AG04449 (cell line): ENCODE measurements around the gene AGAP3.

Experiments
- CTCF ChIA-PET: fragments of 350-600 bp; formaldehyde crosslinking; extraction: SDS; loops from one replicate; lab custom pipeline; 2021; ENCODE audit warnings: antibody characterized with exemption; lab: Yijun Ruan, JAX
- POLR2A ChIA-PET: fragments of 400-600, 350-600 bp; formaldehyde crosslinking; extraction: SDS; loops from one replicate; lab custom pipeline; 2020; ENCODE audit warnings: antibody characterized with exemption, inconsistent platforms; lab: Yijun Ruan, JAX
- DNase-seq: peaks from one replicate; pipeline ENCODE4 v3.0.0-alpha.2; 2010; ENCODE audit warnings: low read depth, low spot score
- H3K4me3 ChIP-seq: 2 replicates; pipeline ENCODE4 v1.5.1; 2011; ENCODE audit warnings: low read depth, mild to moderate bottlenecking, control low read depth, low read length
- TF ChIP-seq, protein P1 (sequence below): IDR thresholded peaks from one replicate; pipeline ENCODE4 v1.5.1; 2011; ENCODE audit warnings: mild to moderate bottlenecking, moderate library complexity, low read length, control low read depth, inconsistent platforms; ENCODE audit not compliant: insufficient read depth; ENCODE audit errors: missing control alignments

AGAP3 gene

DNA sequence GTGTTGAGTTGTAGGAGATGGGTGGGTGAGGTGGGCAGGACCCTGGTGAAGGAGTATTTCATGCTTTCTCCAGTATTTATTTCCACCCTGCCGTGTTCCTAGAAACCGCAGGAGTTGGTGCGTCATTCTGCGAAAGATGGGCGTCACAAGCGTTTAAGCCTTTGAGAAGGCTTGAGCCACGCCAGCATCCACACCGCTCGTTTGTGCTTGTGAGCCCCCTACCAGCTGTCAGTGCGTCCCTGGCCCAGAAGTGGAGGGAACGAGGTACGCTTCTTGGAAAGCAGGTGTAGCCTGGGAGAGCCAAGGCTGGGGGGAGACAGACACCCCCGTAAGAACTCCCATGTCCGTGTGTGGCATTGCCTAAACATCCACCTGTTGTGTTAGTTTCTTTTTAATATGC is 5.7 kb downstream of the AGAP3 start:
- ChIA-PET POLR2A (no interaction called here), CTCF (interaction anchor here (1.0 to 19.2 kb wide), 3 partner anchors 18 to 108 kb away, joined by 3 to 347 read pairs (median 3); no protein-coding TSS in a partner anchor)
- TF ChIP-seq, protein P1, sequence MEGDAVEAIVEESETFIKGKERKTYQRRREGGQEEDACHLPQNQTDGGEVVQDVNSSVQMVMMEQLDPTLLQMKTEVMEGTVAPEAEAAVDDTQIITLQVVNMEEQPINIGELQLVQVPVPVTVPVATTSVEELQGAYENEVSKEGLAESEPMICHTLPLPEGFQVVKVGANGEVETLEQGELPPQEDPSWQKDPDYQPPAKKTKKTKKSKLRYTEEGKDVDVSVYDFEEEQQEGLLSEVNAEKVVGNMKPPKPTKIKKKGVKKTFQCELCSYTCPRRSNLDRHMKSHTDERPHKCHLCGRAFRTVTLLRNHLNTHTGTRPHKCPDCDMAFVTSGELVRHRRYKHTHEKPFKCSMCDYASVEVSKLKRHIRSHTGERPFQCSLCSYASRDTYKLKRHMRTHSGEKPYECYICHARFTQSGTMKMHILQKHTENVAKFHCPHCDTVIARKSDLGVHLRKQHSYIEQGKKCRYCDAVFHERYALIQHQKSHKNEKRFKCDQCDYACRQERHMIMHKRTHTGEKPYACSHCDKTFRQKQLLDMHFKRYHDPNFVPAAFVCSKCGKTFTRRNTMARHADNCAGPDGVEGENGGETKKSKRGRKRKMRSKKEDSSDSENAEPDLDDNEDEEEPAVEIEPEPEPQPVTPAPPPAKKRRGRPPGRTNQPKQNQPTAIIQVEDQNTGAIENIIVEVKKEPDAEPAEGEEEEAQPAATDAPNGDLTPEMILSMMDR, result no peak
- no peak overlapping the region for H3K4me3 ChIP-seq
- DNase-seq, result no peak

DNA sequence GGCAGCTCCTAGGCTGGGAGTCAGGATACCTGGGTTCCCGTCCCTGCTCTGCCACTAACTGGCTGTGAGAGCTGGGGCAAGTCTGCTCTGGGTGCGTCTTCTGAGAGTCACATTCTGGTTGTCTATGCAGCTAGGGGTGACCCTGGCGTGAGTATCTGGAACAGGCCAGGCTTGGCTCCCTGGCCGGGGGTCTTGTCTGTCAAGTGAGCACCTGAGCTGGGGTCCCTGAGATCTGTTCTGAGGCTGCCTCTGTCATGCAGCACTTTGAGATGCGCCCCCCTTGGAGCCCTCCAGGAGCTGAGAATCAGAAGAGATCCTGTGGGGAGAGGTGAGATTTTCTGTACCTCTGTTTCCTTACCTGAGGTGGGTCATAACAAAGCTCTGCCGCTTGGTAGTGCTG is 7.5 kb downstream of the AGAP3 start:
- DNase-seq, result no peak
- H3K4me3 ChIP-seq, result no peak overlapping the region
- CTCF ChIA-PET, result interaction anchor here (1.0 to 19.2 kb wide), 3 partner anchors 9 to 30 kb away, joined by 3 to 347 read pairs (median 6); no protein-coding TSS in a partner anchor
- POLR2A ChIA-PET, result interaction anchor here (0.6 kb wide), 1 partner anchor 92 kb away, joined by 3 read pairs; no protein-coding TSS in a partner anchor
- TF ChIP-seq, protein P1, result no peak

DNA sequence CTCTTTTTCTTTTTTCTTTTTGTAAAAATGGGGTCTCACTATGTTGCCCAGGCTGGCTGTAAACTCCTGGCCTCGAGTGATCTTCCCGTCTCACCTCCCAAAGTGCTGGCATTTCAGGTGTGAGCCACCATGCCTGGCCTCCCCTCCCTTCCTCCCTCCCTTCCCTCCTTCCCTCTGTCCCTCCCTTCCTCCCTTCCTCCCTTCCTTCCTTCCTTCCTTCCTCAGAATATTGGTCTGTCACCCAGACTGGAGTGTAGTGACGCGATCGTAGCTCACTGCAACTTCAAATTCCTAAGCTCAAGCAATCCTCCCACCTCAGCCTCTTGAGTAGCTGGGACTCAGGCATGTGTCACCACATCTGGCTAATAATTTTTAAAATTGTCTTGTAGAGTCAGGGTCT is 8.4 kb downstream of the AGAP3 start:
- no peak overlapping the region for H3K4me3 ChIP-seq
- TF ChIP-seq, protein P1, result no peak
- DNase-seq, result no peak
- ChIA-PET CTCF (interaction anchor here (1.2 to 19.2 kb wide), 2 partner anchors 15 to 29 kb away, joined by 6 to 347 read pairs; no protein-coding TSS in a partner anchor), POLR2A (interaction anchor here (0.6 kb wide), 1 partner anchor 44 kb away, joined by 3 read pairs; no protein-coding TSS in a partner anchor)

DNA sequence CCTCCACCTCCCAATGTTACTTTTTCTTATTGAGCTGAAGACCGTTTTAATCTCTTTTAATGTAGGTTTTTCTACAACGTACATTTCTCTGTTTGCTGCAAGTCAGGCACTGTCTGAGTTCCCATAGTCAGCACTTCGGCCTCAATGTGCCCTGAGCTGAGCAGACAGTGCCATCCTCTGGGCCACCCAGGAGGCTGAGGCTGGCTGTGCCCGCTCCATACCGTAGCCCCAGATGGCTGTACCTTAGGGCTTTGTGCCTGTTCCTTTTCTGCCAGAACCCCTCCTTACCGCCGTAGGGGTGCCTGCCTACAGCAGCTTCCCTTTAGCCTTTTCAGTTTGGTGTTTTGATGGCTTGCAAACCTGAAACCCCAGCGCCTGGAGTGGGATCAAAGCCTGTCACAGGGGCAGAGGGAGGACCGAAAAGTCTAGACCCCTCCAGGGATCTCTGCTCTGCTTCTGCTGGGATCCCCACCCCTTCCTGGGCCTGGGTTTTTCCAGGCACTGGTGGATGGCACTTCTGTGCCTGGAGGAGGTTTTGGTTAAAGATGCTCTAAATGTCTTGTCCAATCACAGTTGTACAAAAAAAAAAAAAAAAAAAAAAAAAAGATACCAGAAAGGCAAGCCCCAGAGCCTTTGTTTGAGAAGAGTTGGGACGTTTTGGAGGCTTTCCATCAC is 9.0 kb downstream of the AGAP3 start:
- TF ChIP-seq, protein P1, result no peak
- no peak for DNase-seq
- no peak overlapping the region for H3K4me3 ChIP-seq
- CTCF ChIA-PET, result interaction anchor here (19.2 kb wide), 1 partner anchor 15 kb away, joined by 347 read pairs; no protein-coding TSS in a partner anchor
- POLR2A ChIA-PET, result interaction anchor here (0.6 kb wide), 1 partner anchor 18 kb away, joined by 3 read pairs; no protein-coding TSS in a partner anchor

DNA sequence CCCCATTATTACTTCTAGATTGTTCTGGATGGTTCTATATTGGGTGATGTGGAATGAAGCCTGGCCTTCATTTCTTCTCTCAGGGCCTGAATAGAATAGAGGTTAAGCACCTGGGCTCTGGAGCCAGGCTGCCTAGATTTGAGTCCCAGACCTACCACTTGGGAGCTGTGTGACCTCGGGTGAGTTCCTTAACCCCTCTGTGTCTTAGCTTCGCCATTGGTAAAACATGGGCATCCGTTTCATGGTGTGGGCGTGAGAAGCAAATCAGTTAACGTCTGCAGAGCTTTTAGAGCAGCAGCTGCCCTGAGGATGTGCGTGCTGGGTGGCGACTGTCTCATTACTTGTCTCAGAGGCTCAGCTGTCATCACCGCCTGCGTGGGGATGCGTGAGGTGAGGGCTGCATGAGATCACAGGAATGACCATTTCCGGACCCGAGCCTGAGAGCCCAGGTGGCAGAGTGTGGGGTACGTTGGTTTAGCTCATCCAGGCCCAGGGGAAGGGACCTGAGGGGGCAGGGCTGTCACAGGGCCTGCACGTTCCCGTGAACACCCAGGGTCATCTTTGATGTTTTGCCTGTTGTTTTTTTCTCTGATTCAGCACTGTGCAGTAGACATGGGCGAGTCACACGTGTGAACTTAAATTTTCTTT is 9.7 kb downstream of the AGAP3 start:
- no peak overlapping the region for H3K4me3 ChIP-seq
- ChIA-PET POLR2A (interaction anchor here (0.6 kb wide), 1 partner anchor 17 kb away, joined by 3 read pairs; no protein-coding TSS in a partner anchor), CTCF (interaction anchor here (1.1 to 19.2 kb wide), 2 partner anchors 9 to 14 kb away, joined by 4 to 347 read pairs; partner anchors contain the start of gene AGAP3)
- TF ChIP-seq, protein P1, result no peak
- no peak for DNase-seq
